DOHH2 (cell line): ENCODE results near the gene PAN3.
A peak's percentile ranks its signal among the peaks of the same experiment; 100 is the strongest.

ENCODE experiments used
- H3F3A ChIP-seq: fragments of 200-600 bp; sonication (generic), shearing (Covaris generic); 2 replicates; pipeline ENCODE4 v1.6.0; 2016; ENCODE audit warnings: antibody characterized with exemption, mild to moderate bottlenecking; ENCODE audit not compliant: control insufficient read depth, insufficient read depth
- H3K27ac ChIP-seq: fragments of 200-600 bp; sonication (generic); 2 replicates; pipeline ENCODE4 v1.5.1; 2014; ENCODE audit warnings: low read depth, mild to moderate bottlenecking, low read length, moderate library complexity
- H3K27me3 ChIP-seq: fragments of 200-600 bp; sonication (generic); 2 replicates; pipeline ENCODE4 v1.6.1; 2014; ENCODE audit warnings: mild to moderate bottlenecking, low read length, mixed read lengths; ENCODE audit not compliant: control insufficient read depth
- H3K36me3 ChIP-seq: fragments of 200-600 bp; sonication (generic); 2 replicates; pipeline ENCODE4 v1.6.1; 2014; ENCODE audit warnings: mild to moderate bottlenecking, low read length, moderate library complexity, mixed read lengths; ENCODE audit not compliant: control insufficient read depth
- H3K4me1 ChIP-seq: fragments of 200-600 bp; sonication (generic); 2 replicates; pipeline ENCODE4 v1.6.1; 2014; ENCODE audit warnings: mild to moderate bottlenecking, low read length, mixed read lengths; ENCODE audit not compliant: control insufficient read depth
- H3K4me2 ChIP-seq: fragments of 200-600 bp; sonication (generic); 2 replicates; pipeline ENCODE4 v1.6.0; 2014; ENCODE audit warnings: mild to moderate bottlenecking, low read length, moderate library complexity
- H3K4me3 ChIP-seq: fragments of 200-600 bp; sonication (generic); 2 replicates; pipeline ENCODE4 v1.5.1; 2014; ENCODE audit warnings: mild to moderate bottlenecking, low read length, mixed read lengths
- H3K79me2 ChIP-seq: fragments of 200-600 bp; sonication (generic); 2 replicates; pipeline ENCODE4 v1.6.1; 2014; ENCODE audit warnings: mild to moderate bottlenecking, low read length, mixed read lengths; ENCODE audit not compliant: control insufficient read depth
- H3K9me2 ChIP-seq: fragments of 200-600 bp; sonication (generic); replicated peaks from 2 replicates; pipeline ENCODE4 v1.6.1; 2014; ENCODE audit warnings: mild to moderate bottlenecking, low read length, mixed read lengths; ENCODE audit not compliant: control insufficient read depth
- H3K9me3 ChIP-seq: fragments of 200-600 bp; sonication (generic); 2 replicates; pipeline ENCODE4 v1.6.1; 2014; ENCODE audit warnings: antibody characterized with exemption, low read length, mixed read lengths; ENCODE audit not compliant: control insufficient read depth, insufficient read depth
- H4K20me1 ChIP-seq: fragments of 200-600 bp; sonication (generic); 2 replicates; pipeline ENCODE4 v1.6.0; 2014; ENCODE audit warnings: low read depth, mild to moderate bottlenecking, antibody characterized with exemption, low read length, moderate library complexity; ENCODE audit not compliant: control insufficient read depth, insufficient read depth
- EZH2phosphoT487 ChIP-seq: fragments of 200-600 bp; sonication (generic); IDR thresholded peaks from 2 replicates; pipeline ENCODE4 v1.6.1; 2017; ENCODE audit warnings: borderline replicate concordance, mild to moderate bottlenecking, antibody characterized with exemption, low read length, moderate library complexity, mixed read lengths
- TF ChIP-seq, protein P1 (sequence below): fragments of 200-600 bp; sonication (generic); IDR thresholded peaks from one replicate; pipeline ENCODE4 v1.5.1; 2014; ENCODE audit warnings: antibody characterized with exemption, mild to moderate bottlenecking, low read depth, low read length; ENCODE audit not compliant: poor library complexity, severe bottlenecking

PAN3 gene

DNA sequence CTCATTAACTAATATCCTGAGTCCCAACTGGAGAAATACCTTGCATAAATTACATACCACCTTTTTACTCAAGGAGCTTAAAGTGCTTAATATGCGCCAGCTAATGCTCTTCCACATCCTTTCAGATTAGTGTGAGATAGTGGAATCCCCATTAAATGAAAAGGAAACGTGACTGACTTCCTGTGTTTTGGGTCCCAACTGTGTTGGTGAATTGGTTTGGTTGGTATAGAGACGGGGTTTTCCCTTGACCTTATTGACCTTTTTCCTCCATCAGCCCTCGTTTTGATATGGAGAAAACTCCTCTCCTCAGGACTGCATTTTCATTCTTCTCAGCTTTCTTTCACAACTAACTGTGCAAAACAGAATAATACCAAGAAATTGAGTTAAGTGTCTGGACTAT, 163.5 kb downstream of the PAN3 start:
- Histone ChIP-seq H3K27me3 (no peaks in the 10 kb centered on the region), H3K27ac (no peak overlapping the region), H3K9me3 (no peaks in the 10 kb centered on the region), H3K36me3 (no peaks in the 10 kb centered on the region), H3F3A (no peaks in the 10 kb centered on the region), H3K4me2 (no peak overlapping the region), H3K4me1 (no peaks in the 10 kb centered on the region), H3K9me2 (no peaks in the 10 kb centered on the region), H3K4me3 (no peak overlapping the region), H4K20me1 (no peaks in the 10 kb centered on the region), H3K79me2 (no peaks in the 10 kb centered on the region)
- no peak for TF ChIP-seq EZH2phosphoT487
- TF ChIP-seq, protein P1, sequence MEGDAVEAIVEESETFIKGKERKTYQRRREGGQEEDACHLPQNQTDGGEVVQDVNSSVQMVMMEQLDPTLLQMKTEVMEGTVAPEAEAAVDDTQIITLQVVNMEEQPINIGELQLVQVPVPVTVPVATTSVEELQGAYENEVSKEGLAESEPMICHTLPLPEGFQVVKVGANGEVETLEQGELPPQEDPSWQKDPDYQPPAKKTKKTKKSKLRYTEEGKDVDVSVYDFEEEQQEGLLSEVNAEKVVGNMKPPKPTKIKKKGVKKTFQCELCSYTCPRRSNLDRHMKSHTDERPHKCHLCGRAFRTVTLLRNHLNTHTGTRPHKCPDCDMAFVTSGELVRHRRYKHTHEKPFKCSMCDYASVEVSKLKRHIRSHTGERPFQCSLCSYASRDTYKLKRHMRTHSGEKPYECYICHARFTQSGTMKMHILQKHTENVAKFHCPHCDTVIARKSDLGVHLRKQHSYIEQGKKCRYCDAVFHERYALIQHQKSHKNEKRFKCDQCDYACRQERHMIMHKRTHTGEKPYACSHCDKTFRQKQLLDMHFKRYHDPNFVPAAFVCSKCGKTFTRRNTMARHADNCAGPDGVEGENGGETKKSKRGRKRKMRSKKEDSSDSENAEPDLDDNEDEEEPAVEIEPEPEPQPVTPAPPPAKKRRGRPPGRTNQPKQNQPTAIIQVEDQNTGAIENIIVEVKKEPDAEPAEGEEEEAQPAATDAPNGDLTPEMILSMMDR: no peak

DNA sequence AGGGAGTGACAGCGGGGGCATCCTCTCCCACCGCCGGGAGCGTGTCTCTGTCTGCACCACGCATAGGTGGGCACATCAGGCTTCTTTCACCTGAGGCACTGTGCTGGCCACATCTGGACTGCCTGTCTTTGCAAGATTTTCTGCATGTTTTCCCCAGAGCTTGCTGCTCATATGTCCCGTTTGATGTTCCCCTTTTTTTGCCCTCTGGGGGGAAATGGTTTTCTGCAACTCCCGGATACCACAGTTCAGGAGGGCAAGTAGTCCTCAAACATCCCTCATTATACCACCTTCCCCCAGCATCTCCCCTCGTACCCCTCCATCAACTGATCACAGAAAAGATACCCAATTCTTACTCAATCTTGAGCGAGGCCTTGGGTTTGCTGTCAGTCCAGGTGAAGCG, 168.0 kb downstream of the PAN3 start:
- no peak overlapping the region for H3K4me2 ChIP-seq

DNA sequence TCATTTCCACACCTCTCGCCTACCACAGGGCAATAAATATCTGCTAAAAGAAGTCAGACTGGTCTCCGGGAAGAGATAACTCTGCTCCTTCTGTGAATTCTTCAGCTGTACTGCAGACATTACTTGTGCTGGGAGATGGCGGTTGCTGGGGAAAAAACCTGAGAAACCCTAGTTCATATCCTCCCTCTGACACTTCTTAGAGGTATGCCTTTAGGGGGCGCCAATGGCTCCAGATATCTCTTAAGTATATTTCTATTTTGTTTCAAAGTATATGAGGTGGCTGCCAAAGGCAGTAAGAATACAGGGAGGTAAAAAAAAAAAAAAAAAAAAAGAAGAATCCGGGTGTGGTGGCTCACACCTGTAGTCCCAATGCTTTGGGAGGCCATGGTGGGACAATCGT, 175.2 kb downstream of the PAN3 start:
- Histone ChIP-seq H3K27ac (no peak overlapping the region), H3F3A (no peaks in the 10 kb centered on the region), H3K4me2 (no peak overlapping the region), H3K79me2 (no peaks in the 10 kb centered on the region), H3K9me3 (no peaks in the 10 kb centered on the region), H3K36me3 (no peaks in the 10 kb centered on the region), H4K20me1 (no peaks in the 10 kb centered on the region; the same call in 1 of the 2 replicates), H3K4me3 (no peak overlapping the region), H3K9me2 (no peaks in the 10 kb centered on the region), H3K4me1 (no peaks in the 10 kb centered on the region), H3K27me3 (no peaks in the 10 kb centered on the region)
- no peak for TF ChIP-seq EZH2phosphoT487
- TF ChIP-seq, protein P1: peak; percentile 49

More for the DNA sequence above, 168.0 kb downstream of the PAN3 start:
- H3K36me3 ChIP-seq: no peaks in the 10 kb centered on the region
- H3K27ac ChIP-seq: no peak overlapping the region
- H3K79me2 ChIP-seq: no peaks in the 10 kb centered on the region
- no peaks in the 10 kb centered on the region for H3K9me3 ChIP-seq
- no peaks in the 10 kb centered on the region for H3K9me2 ChIP-seq
- H3K27me3 ChIP-seq: no peaks in the 10 kb centered on the region
- no peak overlapping the region for H3K4me3 ChIP-seq
- TF ChIP-seq EZH2phosphoT487: no peak
- TF ChIP-seq, protein P1: no peak
- no peaks in the 10 kb centered on the region for H3K4me1 ChIP-seq
- H4K20me1 ChIP-seq: no peaks in the 10 kb centered on the region
- H3F3A ChIP-seq: no peaks in the 10 kb centered on the region
